T-cell (primary cell): ENCODE results near the gene CRY1. TPM values are rescaled to one million over a fixed set of nuclear protein-coding genes. Genes with fewer than 3 reads are reported as not detected.

ENCODE experiments used
- ATAC-seq, 4 experiments: fragments of 200-7000 bp in 3 of 4; fragments of 150-1000 bp in 1 of 4; cut with Tn5 transposase; replicated peaks in 1 of 4; 1 replicate in 3 of 4; 2 replicates in 1 of 4; pipeline ENCODE4 v1.10.0; 2021; ENCODE audit warnings: moderate library complexity in 3 of 4, mild to moderate bottlenecking in 2 of 4, moderate number of reproducible peaks in 1 of 4
- CTCF ChIA-PET, 2 donors: fragments of 300-600 bp; sonication (Branson Sonifier 250); formaldehyde crosslinking; loops; one replicate each; lab custom pipeline; 2022; ENCODE audit warnings: antibody characterized with exemption in 2 of 2; lab: Charles Lee
- POLR2A ChIA-PET, 2 donors: fragments of 300-600 bp; sonication (Branson Sonifier 250); formaldehyde crosslinking; loops; one replicate each; lab custom pipeline; 2022; ENCODE audit warnings: antibody characterized with exemption in 2 of 2; lab: Charles Lee
- DNase-seq, 35 experiments: peaks; one replicate each; pipeline versions ENCODE4 v3.0.0 to v3.0.0-alpha.2; 2013 to 2023
- H3K27ac ChIP-seq: one replicate; pipeline ENCODE4 v1.5.1; 2013; ENCODE audit warnings: low read length
- H3K27me3 ChIP-seq, 2 experiments: replicated peaks in 1 of 2; 1 replicate in 1 of 2; 2 replicates in 1 of 2; pipeline versions ENCODE4 v1.6.1 to v1.7.0; 2013; ENCODE audit warnings: low read length in 1 of 2, mixed read lengths in 1 of 2; ENCODE audit not compliant: control insufficient read depth in 2 of 2, insufficient read depth in 2 of 2; ENCODE audit errors: extremely low read depth in 1 of 2
- H3K36me3 ChIP-seq, 2 donors: 1 replicate in 1 of 2; 2 replicates in 1 of 2; pipeline versions ENCODE4 v1.6.1 to v1.7.0; 2013; ENCODE audit warnings: low read length in 1 of 2; ENCODE audit not compliant: control insufficient read depth in 2 of 2, insufficient read depth in 1 of 2; ENCODE audit errors: extremely low read depth in 1 of 2
- H3K4me1 ChIP-seq, 2 experiments: 1 replicate in 1 of 2; 2 replicates in 1 of 2; pipeline versions ENCODE4 v1.6.1 to v1.7.0; 2013; ENCODE audit warnings: low read length in 2 of 2, mixed read lengths in 1 of 2; ENCODE audit not compliant: insufficient read depth in 2 of 2, control insufficient read depth in 1 of 2; ENCODE audit errors: extremely low read depth in 1 of 2
- H3K4me3 ChIP-seq, 2 donors: 1 replicate in 1 of 2; 2 replicates in 1 of 2; pipeline versions ENCODE4 v1.5.1 to v1.7.0; 2013; ENCODE audit warnings: mild to moderate bottlenecking in 2 of 2, low read length in 1 of 2, moderate library complexity in 1 of 2; ENCODE audit not compliant: control insufficient read depth in 1 of 2; ENCODE audit errors: extremely low read depth in 1 of 2
- H3K9me3 ChIP-seq: 2 replicates; pipeline ENCODE4 v1.7.0; 2013
- H3K27ac Mint-ChIP-seq, 2 donors: one replicate each; pipeline ENCODE4 v1.8.0; 2020 to 2021; ENCODE audit warnings: mild to moderate bottlenecking in 2 of 2, mixed read lengths in 2 of 2
- H3K27me3 Mint-ChIP-seq, 2 donors: one replicate each; pipeline ENCODE4 v1.8.0; 2021 to 2022; ENCODE audit warnings: mixed read lengths in 2 of 2
- H3K36me3 Mint-ChIP-seq: one replicate; pipeline ENCODE4 v1.8.0; 2021; ENCODE audit warnings: mixed read lengths
- H3K4me1 Mint-ChIP-seq, 3 donors: one replicate each; pipeline ENCODE4 v1.8.0; 2020 to 2022; ENCODE audit warnings: mixed read lengths in 3 of 3, mild to moderate bottlenecking in 1 of 3
- H3K4me3 Mint-ChIP-seq, 3 donors: one replicate each; pipeline ENCODE4 v1.8.0; 2020 to 2022; ENCODE audit warnings: mild to moderate bottlenecking in 3 of 3, mixed read lengths in 3 of 3, moderate library complexity in 3 of 3
- H3K9me3 Mint-ChIP-seq, 3 donors: one replicate each; pipeline ENCODE4 v1.8.0; 2020 to 2022; ENCODE audit warnings: mixed read lengths in 3 of 3
- WGBS: methylation state at CpG from one replicate; pipeline ENCODE4 v1.1.5; 2013; ENCODE audit warnings: missing lambda C conversion rate; ENCODE audit not compliant: insufficient coverage; 5-methylcytosine and 5-hydroxymethylcytosine counted together
- total RNA-seq, 35 experiments: library from RNA in 6 of 35; stranded (reverse) in 6 of 35; fragments of 120-200 nt in 1 of 35; gene quantifications; one replicate each; pipeline versions ENCODE4 v1.2.1 to v1.2.4 and lab custom pipeline; 2013 to 2026

The CRY1 gene
- total RNA-seq, 5 donors from 2014 or later (not counting 1 experiment from before 2014, with no cell fraction given): 31.4 to 58.1 (median 35.9) TPM

- no peaks in the 10 kb centered on the region for H3K9me3 ChIP-seq
- Mint-ChIP-seq H3K4me3 (peak overlapping the region; percentile 95 to 99 (median 97)), H3K27ac (peak overlapping the region; percentile 90 to 91), H3K9me3 (no peaks in the 10 kb centered on the region), H3K4me1 (peaks cover 36 to 50% (median 40%) of the 10 kb centered on the region in 3 donors), H3K27me3 (no peaks in the 10 kb centered on the region), H3K36me3 (peaks cover 3% of the 10 kb centered on the region)
- 0% methylated on average over 18 of the region's 34 CpGs for WGBS
- peak overlapping the region; percentile 63 for H3K27ac ChIP-seq
- DNase-seq: peak in 31 of 35 experiments; percentile 14 to 68 (median 45)
- ChIA-PET CTCF (interaction anchor here in 1 of 2 donors (1.1 to 1.7 kb wide), 2 partner anchors 32 to 598 kb away, joined by 3 to 4 read pairs; partner anchors contain the start of gene POLR3B), POLR2A (interaction anchor here (0.6 to 1.4 kb wide), 10 partner anchors 21 to 1734 kb away, joined by 3 to 7 read pairs (median 4); partner anchors contain the start of genes MTERF2 (in 1 of the 2) and TCP11L2 (in 1 of the 2))
- H3K4me3 ChIP-seq: peak overlapping the region; percentile 80 to 98
- peaks cover 11 to 16% of the 10 kb centered on the region in 2 experiments for H3K4me1 ChIP-seq
- ATAC-seq: peak; percentile 38 to 50 (median 50)
- no peaks in the 10 kb centered on the region for H3K27me3 ChIP-seq
- H3K36me3 ChIP-seq: no peaks in the 10 kb centered on the region
These were observed 137.2 kb downstream of the CRY1 start for GRCh38 chr12:106956048-106956578.

- ATAC-seq (peak; percentile 79 to 88 (median 86)), DNase-seq (peak; percentile 73 to 96 (median 86))
- H3K27ac ChIP-seq: peak within 1 kb of the TSS; percentile 86
- ChIA-PET POLR2A (interaction anchor here (0.6 to 1.4 kb wide), 11 partner anchors 22 to 1735 kb away, joined by 3 to 7 read pairs (median 4); partner anchors contain the start of genes MTERF2 (in 1 of the 2) and TCP11L2 (in 1 of the 2)), CTCF (interaction anchor here in 1 of 2 donors (0.9 to 1.7 kb wide), 2 partner anchors 32 to 598 kb away, joined by 4 read pairs; partner anchors contain the start of gene POLR3B)
- under 1% methylated on average over 81 of the region's 88 CpGs for WGBS
- peak within 1 kb of the TSS; percentile 91 for H3K27ac Mint-ChIP-seq
- H3K4me3 ChIP-seq: peak within 1 kb of the TSS; percentile 80 to 98
- H3K4me3 Mint-ChIP-seq: peak within 1 kb of the TSS; percentile 95 to 99 (median 97)
- H3K9me3 ChIP-seq: no peaks in the 10 kb centered on the region
- no peaks in the 10 kb centered on the region for H3K27me3 ChIP-seq
- no peaks in the 10 kb centered on the region for H3K36me3 ChIP-seq
- H3K4me1 Mint-ChIP-seq: peaks cover 30 to 46% (median 35%) of the 10 kb centered on the region in 3 donors
- H3K36me3 Mint-ChIP-seq: no peaks in the 10 kb centered on the region
- H3K27me3 Mint-ChIP-seq: no peaks in the 10 kb centered on the region
- H3K9me3 Mint-ChIP-seq: no peaks in the 10 kb centered on the region
- peaks cover 11 to 16% of the 10 kb centered on the region in 2 experiments for H3K4me1 ChIP-seq
These were observed 137.8 kb downstream of the CRY1 start, which contains the start of gene TMEM263 for GRCh38 chr12:106955377-106956047. TMEM263 (plus strand) TSS chr12:106955907; CDS start chr12:106967117, 11,210 bp downstream.

DNA sequence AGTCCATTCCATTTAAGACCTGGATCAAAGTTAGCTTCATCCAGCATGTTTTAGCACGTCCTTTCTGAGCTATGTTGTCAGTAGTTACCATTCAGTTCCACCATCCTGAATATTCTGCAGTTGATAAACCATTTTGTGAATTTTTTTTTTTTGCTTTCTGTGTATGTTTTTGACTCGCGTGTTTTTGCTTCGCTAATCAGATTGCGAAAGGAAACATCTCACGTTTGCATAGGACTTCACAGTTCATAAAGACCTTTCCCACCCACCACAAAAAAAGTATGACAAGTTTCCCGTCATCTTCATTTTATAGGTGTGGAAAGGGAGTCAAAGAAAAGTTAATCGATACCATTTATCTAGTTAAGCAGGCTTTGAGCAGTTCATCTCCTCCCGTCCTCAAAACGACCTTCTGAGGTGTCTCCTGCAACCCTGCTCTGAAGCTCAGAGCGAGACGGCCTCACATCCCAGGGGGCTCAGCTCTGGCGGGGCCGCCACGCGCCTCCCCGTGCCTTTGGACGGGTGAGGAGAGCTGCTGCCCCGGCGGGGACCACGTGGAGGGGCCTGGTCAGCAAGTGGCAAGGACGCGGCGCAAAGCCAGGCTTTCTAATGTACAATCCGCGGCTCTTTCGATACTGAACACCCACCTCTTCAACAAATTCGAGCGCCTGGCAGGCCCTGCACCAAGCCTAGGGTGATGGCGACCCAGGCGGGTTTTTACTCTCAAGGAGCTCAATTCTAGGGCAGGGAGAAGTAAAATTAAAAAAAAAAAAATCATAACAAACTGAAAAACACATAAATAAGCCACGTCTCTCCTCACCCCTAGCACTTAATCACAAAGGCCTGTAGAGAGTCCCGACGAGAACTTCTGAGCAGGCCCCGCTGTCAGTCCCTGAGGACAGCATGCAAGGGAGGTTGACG lies 138.6 kb downstream of the CRY1 start:
- H3K4me1 Mint-ChIP-seq: peaks cover 30 to 44% (median 33%) of the 10 kb centered on the region in 3 donors
- Histone ChIP-seq H3K27me3 (no peaks in the 10 kb centered on the region), H3K4me1 (peaks cover 11 to 16% of the 10 kb centered on the region in 2 experiments), H3K36me3 (no peaks in the 10 kb centered on the region), H3K27ac (peak overlapping the region; percentile 86), H3K4me3 (peak overlapping the region; percentile 66 to 72), H3K9me3 (no peaks in the 10 kb centered on the region)
- DNase-seq (peak in 19 of 35 experiments; percentile 0 to 32 (median 14)), ATAC-seq (peak; percentile 12 to 29 (median 22))
- no peaks in the 10 kb centered on the region for H3K36me3 Mint-ChIP-seq
- no peaks in the 10 kb centered on the region for H3K27me3 Mint-ChIP-seq
- H3K9me3 Mint-ChIP-seq: peaks cover 0 to 4% (median 2%) of the 10 kb centered on the region in 3 donors
- H3K4me3 Mint-ChIP-seq: peak overlapping the region; percentile 89 to 97 (median 91)
- H3K27ac Mint-ChIP-seq: peak overlapping the region; percentile 89 to 91
- 69% methylated on average over 17 of the region's 36 CpGs for WGBS
- CTCF ChIA-PET: interaction anchor here (0.5 to 1.7 kb wide), 4 partner anchors 33 to 597 kb away, joined by 3 to 4 read pairs (median 4); partner anchors contain the start of gene POLR3B (in 1 of the 2)
- POLR2A ChIA-PET: interaction anchor here (0.6 to 1.0 kb wide), 7 partner anchors 27 to 179 kb away, joined by 3 to 6 read pairs (median 3); partner anchors contain the start of gene MTERF2 (in 1 of the 2)

DNA sequence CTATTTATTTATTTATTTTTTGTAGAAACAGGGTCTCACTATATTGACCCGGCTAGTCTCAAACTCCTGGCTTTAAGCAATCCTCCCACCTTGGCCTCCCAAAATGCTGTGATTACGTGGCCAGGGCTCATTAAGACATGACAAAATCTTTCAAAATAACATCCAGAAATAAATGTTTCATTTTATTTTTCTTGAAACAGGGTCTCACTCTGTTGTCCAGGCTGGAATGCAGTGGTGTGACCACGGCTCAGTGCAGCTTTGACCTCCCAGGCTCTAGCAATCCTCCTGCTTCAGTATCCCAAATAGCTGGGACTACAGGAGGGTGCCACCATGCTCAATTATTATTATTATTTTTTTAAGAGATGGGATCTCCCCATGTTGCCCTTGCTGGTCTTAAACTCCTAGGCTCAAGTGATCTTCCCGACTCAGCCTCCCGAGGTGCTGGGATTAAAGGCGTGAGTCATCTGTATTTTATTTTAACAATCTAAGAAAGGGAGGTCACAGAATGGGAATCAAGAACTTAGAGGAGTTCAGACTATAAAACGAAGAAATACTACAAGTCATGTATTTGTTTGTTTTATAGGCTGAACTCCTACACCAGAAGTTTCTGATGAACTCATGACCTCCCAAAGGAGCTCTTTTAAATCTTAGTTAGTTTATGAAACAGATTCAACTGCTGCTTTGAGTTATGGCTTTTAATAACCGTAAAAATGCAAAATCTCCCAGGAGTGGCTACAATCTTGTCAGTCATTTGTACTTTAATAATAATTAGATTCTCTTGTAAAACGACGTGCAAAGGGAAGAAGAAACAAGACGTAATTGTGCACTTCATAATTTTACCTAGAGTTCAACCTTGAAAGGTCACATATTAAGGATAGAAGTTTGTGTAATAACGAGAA lies 139.7 kb downstream of the CRY1 start:
- Histone ChIP-seq H3K4me1 (peaks cover 10 to 14% of the 10 kb centered on the region in 2 experiments), H3K27me3 (no peaks in the 10 kb centered on the region), H3K4me3 (no peak overlapping the region), H3K36me3 (no peaks in the 10 kb centered on the region), H3K9me3 (no peaks in the 10 kb centered on the region), H3K27ac (no peak overlapping the region)
- ChIA-PET CTCF (interaction anchor here in 1 of 2 donors (0.5 kb wide), 1 partner anchor 594 kb away, joined by 3 read pairs; no protein-coding TSS in a partner anchor), POLR2A (interaction anchor here in 1 of 2 donors (0.6 kb wide), 2 partner anchors 18 to 78 kb away, joined by 3 to 5 read pairs; no protein-coding TSS in a partner anchor)
- peaks cover 27 to 36% (median 30%) of the 10 kb centered on the region in 3 donors for H3K4me1 Mint-ChIP-seq
- H3K36me3 Mint-ChIP-seq: no peaks in the 10 kb centered on the region
- peaks cover 4 to 10% (median 5%) of the 10 kb centered on the region in 3 donors for H3K9me3 Mint-ChIP-seq
- 90% methylated on average over 2 of the region's 12 CpGs for WGBS
- DNase-seq: no peak
- ATAC-seq: no peak
- peak overlapping the region; percentile 50 to 57 for H3K27ac Mint-ChIP-seq
- H3K27me3 Mint-ChIP-seq: no peaks in the 10 kb centered on the region
- H3K4me3 Mint-ChIP-seq: peak overlapping the region in 2 of 3 donors; percentile 25 to 33

- ATAC-seq: no peak
- H3K4me3 ChIP-seq: no peak overlapping the region
- Mint-ChIP-seq H3K4me1 (peaks cover 5 to 17% (median 16%) of the 10 kb centered on the region in 3 donors), H3K27me3 (no peaks in the 10 kb centered on the region), H3K4me3 (no peak overlapping the region), H3K36me3 (no peaks in the 10 kb centered on the region), H3K27ac (no peak overlapping the region), H3K9me3 (peaks cover 4 to 10% (median 5%) of the 10 kb centered on the region in 3 donors)
- H3K9me3 ChIP-seq: no peaks in the 10 kb centered on the region
- H3K27ac ChIP-seq: no peak overlapping the region
- ChIA-PET CTCF (no interaction called here), POLR2A (no interaction called here)
- no peaks in the 10 kb centered on the region for H3K36me3 ChIP-seq
- WGBS: no CpG with 5 or more reads among the region's 5 CpGs
- no peaks in the 10 kb centered on the region for H3K27me3 ChIP-seq
- peaks cover 4 to 9% of the 10 kb centered on the region in 2 experiments for H3K4me1 ChIP-seq
- DNase-seq: no peak
These were observed 142.8 kb downstream of the CRY1 start for GRCh38 chr12:106950591-106950990.
